GM23338 (cell line): ENCODE measurements around the gene RET. TPM values are rescaled to one million over a fixed set of nuclear protein-coding genes. Genes with fewer than 3 reads are reported as not detected.

Source experiments
- ATAC-seq: fragments of 200-7000 bp; cut with Tn5 transposase; 3 replicates; pipeline ENCODE4 v1.9.1; 2020
- DNase-seq: peaks from one replicate; pipeline ENCODE4 v3.0.0-alpha.2; 2015; ENCODE audit warnings: low spot score
- H2AFZ ChIP-seq: fragments of 200-600 bp; sonication (generic); 2 replicates; pipeline ENCODE4 v1.8.0; 2016; ENCODE audit warnings: antibody characterized with exemption, mild to moderate bottlenecking, moderate library complexity
- H3F3A ChIP-seq: fragments of 200-600 bp; sonication (generic); replicated peaks from 2 replicates; pipeline ENCODE4 v1.8.0; 2017; ENCODE audit warnings: antibody characterized with exemption, mixed run types, low read depth
- H3K27ac ChIP-seq: fragments of 200-600 bp; sonication (generic); 2 replicates; pipeline ENCODE4 v1.6.1; 2016; ENCODE audit warnings: low read depth
- H3K27me3 ChIP-seq: fragments of 200-600 bp; sonication (generic); 2 replicates; pipeline ENCODE4 v1.8.0; 2016; ENCODE audit warnings: mild to moderate bottlenecking, mixed run types, moderate library complexity; ENCODE audit not compliant: insufficient read depth
- H3K36me3 ChIP-seq: fragments of 200-600 bp; sonication (generic); 2 replicates; pipeline ENCODE4 v1.8.0; 2016; ENCODE audit warnings: mild to moderate bottlenecking; ENCODE audit not compliant: insufficient read depth
- H3K4me1 ChIP-seq: fragments of 200-600 bp; sonication (generic); 2 replicates; pipeline ENCODE4 v1.8.0; 2016; ENCODE audit warnings: mild to moderate bottlenecking, moderate library complexity; ENCODE audit not compliant: insufficient read depth
- H3K4me2 ChIP-seq: fragments of 200-600 bp; sonication (generic); 2 replicates; pipeline ENCODE4 v1.7.1; 2017; ENCODE audit warnings: mixed run types
- H3K4me3 ChIP-seq: fragments of 200-600 bp; sonication (generic); 2 replicates; pipeline ENCODE4 v1.6.1; 2016; ENCODE audit warnings: mixed run types
- H3K79me2 ChIP-seq: fragments of 200-600 bp; sonication (generic); replicated peaks from 2 replicates; pipeline ENCODE4 v1.8.0; 2017; ENCODE audit warnings: mild to moderate bottlenecking; ENCODE audit not compliant: insufficient read depth
- H3K9me2 ChIP-seq: fragments of 200-600 bp; sonication (generic); 2 replicates; pipeline ENCODE4 v1.8.0; 2017; ENCODE audit not compliant: insufficient read depth
- H4K20me1 ChIP-seq: fragments of 200-600 bp; sonication (generic); replicated peaks from 2 replicates; pipeline ENCODE4 v1.8.0; 2017; ENCODE audit warnings: mild to moderate bottlenecking; ENCODE audit not compliant: insufficient read depth
- H3K27ac Mint-ChIP-seq: 2 replicates; pipeline ENCODE4 v1.8.0; 2020; ENCODE audit warnings: inconsistent platforms, mild to moderate bottlenecking, moderate library complexity, mixed read lengths
- H3K27me3 Mint-ChIP-seq: 3 replicates; pipeline ENCODE4 v1.8.0; 2022; ENCODE audit warnings: low read depth, mild to moderate bottlenecking, moderate library complexity, mixed read lengths, inconsistent platforms; ENCODE audit not compliant: insufficient read depth, poor library complexity
- H3K36me3 Mint-ChIP-seq: 3 replicates; pipeline ENCODE4 v1.8.0; 2021; ENCODE audit warnings: low read depth, mild to moderate bottlenecking, inconsistent platforms, moderate library complexity, mixed read lengths
- H3K4me1 Mint-ChIP-seq: 3 replicates; pipeline ENCODE4 v1.8.0; 2020; ENCODE audit warnings: mild to moderate bottlenecking, inconsistent platforms, mixed read lengths
- H3K4me3 Mint-ChIP-seq: 3 replicates; pipeline ENCODE4 v1.8.0; 2021; ENCODE audit warnings: moderate library complexity, mild to moderate bottlenecking, inconsistent platforms, mixed read lengths
- H3K9me3 Mint-ChIP-seq: 3 replicates; pipeline ENCODE4 v1.8.0; 2020; ENCODE audit warnings: moderate library complexity, mild to moderate bottlenecking, inconsistent platforms, mixed read lengths
- CREB1 ChIP-seq: fragments of 250-450 bp; sonication (Bioruptor Pico); IDR thresholded peaks from 2 replicates; pipeline ENCODE4 v1.5.0; 2020; ENCODE audit warnings: low read depth, mild to moderate bottlenecking, moderate library complexity
- JUNB ChIP-seq: IDR thresholded peaks from one replicate; pipeline ENCODE4 v1.6.1; 2016; ENCODE audit warnings: antibody characterized with exemption; ENCODE audit not compliant: unreplicated experiment
- POLR2AphosphoS5 ChIP-seq: IDR thresholded peaks from 2 replicates; pipeline ENCODE4 v1.6.1; 2016; ENCODE audit warnings: antibody characterized with exemption, low read depth
- REST ChIP-seq: IDR thresholded peaks from one replicate; pipeline ENCODE4 v1.6.1; 2018; ENCODE audit warnings: antibody characterized with exemption; ENCODE audit not compliant: unreplicated experiment
- STAT1 ChIP-seq: IDR thresholded peaks from one replicate; pipeline ENCODE4 v1.6.1; 2016; ENCODE audit warnings: antibody characterized with exemption; ENCODE audit not compliant: unreplicated experiment
- ZNF114 ChIP-seq: fragments of 250-450 bp; sonication (Bioruptor Pico); IDR thresholded peaks from 2 replicates; pipeline ENCODE4 v1.5.0; 2020; ENCODE audit warnings: mild to moderate bottlenecking, moderate library complexity
- ZNF462 ChIP-seq: fragments of 250-450 bp; sonication (Bioruptor Pico); IDR thresholded peaks from 2 replicates; pipeline ENCODE4 v1.5.0; 2020; ENCODE audit warnings: mild to moderate bottlenecking, moderate library complexity
- polyA plus RNA-seq: library from polyadenylated mRNA; unstranded; fragments of >200 nt; fragmentation: Nextera tagmentation; extraction: Ambion mirVana; gene quantifications from 2 replicates; pipeline ENCODE4 v1.2.1, GENCODE V29; 2016
- total RNA-seq: library from RNA; depleted of rRNA; stranded (reverse); fragments of >200 nt; shearing (Covaris generic); gene quantifications from 2 replicates; pipeline ENCODE4 v1.2.3, GENCODE V29; 2014
- TF ChIP-seq, protein P1 (sequence below): IDR thresholded peaks from 2 replicates; pipeline ENCODE4 v1.6.1; 2016; ENCODE audit warnings: antibody characterized with exemption

RET gene
- total and polyA plus RNA-seq, 2 experiments from 2014 or later, result 5.5 to 9.8 TPM

DNA sequence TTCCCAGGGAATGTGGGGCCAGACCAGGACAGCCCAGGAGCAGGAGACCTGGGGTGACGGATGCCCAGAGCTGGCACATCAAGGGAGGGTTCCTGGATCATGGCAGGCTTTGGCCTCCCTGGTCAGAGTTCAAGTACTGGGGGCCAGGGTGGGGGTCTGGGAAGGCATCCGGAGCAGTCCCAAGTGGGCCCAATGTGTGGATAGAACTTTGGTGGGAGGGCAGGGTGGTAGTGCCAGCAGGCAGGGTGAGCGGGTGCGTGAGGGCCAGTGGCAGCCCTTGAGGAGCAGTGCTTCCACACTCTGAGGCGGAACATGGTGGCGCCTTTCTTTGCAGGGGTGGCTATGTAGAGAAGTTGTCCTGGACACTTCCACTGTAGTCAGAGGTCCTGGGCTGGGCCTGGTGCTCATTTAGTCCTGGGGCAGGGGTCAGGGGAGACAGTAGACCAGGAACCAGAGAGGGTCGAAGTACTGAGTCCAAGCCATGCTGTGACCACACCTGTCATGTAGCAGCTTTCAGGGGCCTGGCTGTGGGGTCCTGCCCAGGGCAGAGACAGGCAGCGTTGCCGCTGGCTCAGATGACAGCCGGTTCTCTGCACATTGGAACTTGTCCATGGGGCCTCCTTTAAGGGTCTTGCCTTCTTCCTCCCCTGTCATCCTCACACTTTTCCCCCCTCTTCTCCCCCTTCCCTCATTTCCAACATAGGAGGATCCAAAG is 39.2 kb downstream of the RET start (continued):
- TF ChIP-seq ZNF462 (CRISPR knock-in tag), result no peak
- TF ChIP-seq JUNB, result no peak
- no peak for TF ChIP-seq POLR2AphosphoS5
- TF ChIP-seq CREB1 (CRISPR knock-in tag), result no peak

GRCh38 chr10:43116596-43116995 is 39.7 kb downstream of the RET start:
- Mint-ChIP-seq H3K4me3 (no peak overlapping the region), H3K4me1 (no peaks in the 10 kb centered on the region), H3K9me3 (no peaks in the 10 kb centered on the region), H3K36me3 (no peaks in the 10 kb centered on the region; the same call in 2 of the 3 replicates), H3K27me3 (peaks cover 3% of the 10 kb centered on the region), H3K27ac (no peak overlapping the region)
- Histone ChIP-seq H3F3A (no peaks in the 10 kb centered on the region), H3K36me3 (no peaks in the 10 kb centered on the region), H3K9me2 (no peaks in the 10 kb centered on the region), H3K79me2 (no peaks in the 10 kb centered on the region), H3K4me3 (no peak overlapping the region), H3K27ac (no peak overlapping the region), H4K20me1 (no peaks in the 10 kb centered on the region), H3K4me1 (no peaks in the 10 kb centered on the region), H2AFZ (no peak overlapping the region), H3K27me3 (no peaks in the 10 kb centered on the region), H3K4me2 (no peak overlapping the region)
- DNase-seq (no peak), ATAC-seq (no peak)
- TF ChIP-seq, protein P1, sequence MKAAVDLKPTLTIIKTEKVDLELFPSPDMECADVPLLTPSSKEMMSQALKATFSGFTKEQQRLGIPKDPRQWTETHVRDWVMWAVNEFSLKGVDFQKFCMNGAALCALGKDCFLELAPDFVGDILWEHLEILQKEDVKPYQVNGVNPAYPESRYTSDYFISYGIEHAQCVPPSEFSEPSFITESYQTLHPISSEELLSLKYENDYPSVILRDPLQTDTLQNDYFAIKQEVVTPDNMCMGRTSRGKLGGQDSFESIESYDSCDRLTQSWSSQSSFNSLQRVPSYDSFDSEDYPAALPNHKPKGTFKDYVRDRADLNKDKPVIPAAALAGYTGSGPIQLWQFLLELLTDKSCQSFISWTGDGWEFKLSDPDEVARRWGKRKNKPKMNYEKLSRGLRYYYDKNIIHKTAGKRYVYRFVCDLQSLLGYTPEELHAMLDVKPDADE, result no peak
- TF ChIP-seq POLR2AphosphoS5 (no peak), REST (no peak), STAT1 (no peak), CREB1 (CRISPR knock-in tag) (no peak), JUNB (no peak), ZNF114 (no peak)
